Activated T-helper 1 cell treated with anti-CD3 and anti-CD28 coated beads, Interleukin-12 subunit alpha, Interleukin-12 subunit beta, Interleukin-2, Interleukin-4 antibody, amounts not matched to agents 30 ng/mL and 10 ng/mL and 1 ng/mL, durations not matched to agents 14 hours and 24 hours and 36 hours (primary cell): ENCODE results near the gene TTLL9. TPM values are rescaled to one million over a fixed set of nuclear protein-coding genes. Genes with fewer than 3 reads are reported as not detected.
A peak's percentile ranks its signal among the peaks of the same experiment; 100 is the strongest.

ENCODE experiments used
- DNase-seq: peaks from one replicate; pipeline ENCODE4 v3.0.0; 2021; ENCODE audit warnings: low spot score
- H3K27ac Mint-ChIP-seq: one replicate; pipeline ENCODE4 v1.8.0; 2021; ENCODE audit warnings: mild to moderate bottlenecking, mixed read lengths
- H3K27me3 Mint-ChIP-seq: one replicate; pipeline ENCODE4 v1.8.0; 2022; ENCODE audit warnings: mild to moderate bottlenecking, moderate library complexity, mixed read lengths; ENCODE audit not compliant: insufficient read depth
- H3K36me3 Mint-ChIP-seq: one replicate; pipeline ENCODE4 v1.8.0; 2021; ENCODE audit warnings: low read depth, mixed read lengths
- H3K4me1 Mint-ChIP-seq: one replicate; pipeline ENCODE4 v1.8.0; 2021; ENCODE audit warnings: low read depth, mixed read lengths
- H3K4me3 Mint-ChIP-seq: one replicate; pipeline ENCODE4 v1.8.0; 2021; ENCODE audit warnings: mild to moderate bottlenecking, moderate library complexity, mixed read lengths
- H3K9me3 Mint-ChIP-seq: one replicate; pipeline ENCODE4 v1.8.0; 2021; ENCODE audit warnings: mixed read lengths
- intact Hi-C: fragments of 100-400 bp; cut with micrococcal nuclease; formaldehyde crosslinking; loops from one replicate; pipeline ENCODE4 v1.15.1; 2024
- total RNA-seq: library from RNA; stranded (reverse); gene quantifications from 2 replicates; pipeline ENCODE4 v1.2.3, GENCODE V29; 2022

Gene TTLL9
- total RNA-seq, 1 donor from 2014 or later = not detected

DNA sequence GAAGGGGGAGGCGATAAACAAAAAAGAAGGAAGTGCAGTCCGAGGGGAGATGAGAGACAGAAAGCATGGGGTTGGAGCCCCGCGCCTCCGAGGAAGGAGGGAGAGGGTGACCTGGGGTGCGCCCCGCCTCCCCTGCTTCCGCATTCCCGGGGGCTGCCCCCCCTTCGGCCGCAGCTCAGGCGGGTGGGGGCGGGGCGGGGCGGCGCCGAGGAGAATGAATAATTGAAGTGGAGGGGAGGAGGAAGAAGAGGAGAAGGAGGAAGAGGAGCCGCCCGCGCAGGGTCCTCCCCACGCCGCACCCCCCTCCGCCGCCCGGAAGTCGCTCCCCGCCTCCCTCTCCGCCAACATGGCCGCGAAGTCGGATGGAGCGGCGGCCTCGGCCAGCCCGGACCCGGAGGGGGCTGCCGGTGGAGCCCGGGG is 97.4 kb downstream of the TTLL9 start, which contains the start of gene XKR7:
TSS of gene XKR7 (plus strand) at position 322 of the 420 bp plus-strand sequence. CDS start at position 347, 25 bp downstream.
- H3K4me1 Mint-ChIP-seq = peaks cover 5% of the 10 kb centered on the region
- no peaks in the 10 kb centered on the region for H3K9me3 Mint-ChIP-seq
- H3K4me3 Mint-ChIP-seq = peak within 1 kb of the TSS; percentile 81
- no peak for DNase-seq
- H3K27ac Mint-ChIP-seq = no peak within 1 kb of the TSS
- H3K36me3 Mint-ChIP-seq = no peaks in the 10 kb centered on the region
- intact Hi-C loops = loop anchor here (1.0 kb wide), 1 partner anchor 16 kb away; the partner anchor contains the start of gene PDRG1
- H3K27me3 Mint-ChIP-seq = peaks cover 38% of the 10 kb centered on the region

DNA sequence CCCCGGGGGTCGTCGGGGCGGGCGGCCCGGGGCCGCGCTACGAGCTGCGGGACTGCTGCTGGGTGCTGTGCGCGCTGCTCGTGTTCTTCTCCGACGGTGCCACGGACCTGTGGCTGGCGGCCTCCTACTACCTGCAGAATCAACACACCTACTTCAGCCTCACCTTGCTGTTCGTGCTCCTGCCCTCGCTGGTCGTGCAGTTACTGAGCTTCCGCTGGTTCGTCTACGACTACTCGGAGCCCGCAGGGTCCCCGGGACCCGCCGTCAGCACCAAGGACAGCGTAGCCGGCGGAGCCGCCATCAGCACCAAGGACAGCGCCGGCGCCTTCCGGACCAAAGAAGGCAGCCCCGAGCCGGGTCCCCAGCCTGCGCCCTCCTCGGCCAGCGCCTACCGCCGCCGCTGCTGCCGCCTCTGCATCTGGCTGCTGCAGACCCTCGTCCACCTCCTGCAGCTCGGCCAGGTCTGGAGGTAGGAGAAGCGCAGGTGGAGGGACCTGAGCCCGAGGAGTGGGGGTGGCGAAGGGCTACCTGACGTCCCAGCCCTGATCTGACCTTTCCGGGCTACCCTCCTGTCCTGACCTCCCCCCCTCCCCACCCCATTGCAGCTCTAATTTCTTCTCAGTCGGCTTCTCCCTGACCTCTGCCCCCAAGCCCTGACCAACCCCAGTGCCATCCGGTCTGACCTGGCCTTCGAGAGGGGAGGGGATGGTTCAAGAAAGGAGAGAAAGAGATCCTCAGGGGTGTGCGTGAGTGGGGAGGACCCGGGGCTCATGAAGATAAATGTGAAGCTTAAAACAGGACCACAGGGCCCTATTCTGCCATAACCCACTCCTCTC is 98.1 kb downstream of the TTLL9 start:
- intact Hi-C loops = loop anchor here (1.0 kb wide), 1 partner anchor 16 kb away; the partner anchor contains the start of gene PDRG1
- H3K9me3 Mint-ChIP-seq = no peaks in the 10 kb centered on the region
- no peaks in the 10 kb centered on the region for H3K36me3 Mint-ChIP-seq
- H3K4me3 Mint-ChIP-seq = peak overlapping the region; percentile 81
- H3K27ac Mint-ChIP-seq = no peak overlapping the region
- peaks cover 36% of the 10 kb centered on the region for H3K27me3 Mint-ChIP-seq
- DNase-seq = peak; percentile 79
- peaks cover 5% of the 10 kb centered on the region for H3K4me1 Mint-ChIP-seq

DNA sequence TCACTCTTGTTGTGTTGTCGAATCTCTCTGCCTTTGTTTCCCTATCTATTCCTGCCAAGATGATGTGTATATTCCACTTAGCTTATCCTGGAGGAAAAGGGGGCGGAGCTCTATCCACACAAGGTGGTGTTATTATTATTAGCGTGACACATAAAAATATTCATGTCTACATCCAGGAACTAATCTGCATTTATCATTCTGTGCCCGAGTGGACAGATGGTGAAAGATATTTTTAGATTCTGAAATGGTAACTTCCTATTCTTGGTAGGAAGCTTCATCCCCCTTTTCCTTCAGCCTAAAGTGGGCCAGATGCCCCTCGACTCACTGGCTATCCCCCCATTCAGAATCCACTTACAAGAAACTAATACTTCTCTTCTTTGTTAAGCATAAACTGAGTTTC is 99.6 kb downstream of the TTLL9 start:
- intact Hi-C loops = no loop called here
- H3K9me3 Mint-ChIP-seq = no peaks in the 10 kb centered on the region
- peak overlapping the region; percentile 22 for H3K4me3 Mint-ChIP-seq
- no peaks in the 10 kb centered on the region for H3K36me3 Mint-ChIP-seq
- H3K27me3 Mint-ChIP-seq = peaks cover 27% of the 10 kb centered on the region
- H3K4me1 Mint-ChIP-seq = peaks cover 5% of the 10 kb centered on the region
- no peak overlapping the region for H3K27ac Mint-ChIP-seq
- no peak for DNase-seq

DNA sequence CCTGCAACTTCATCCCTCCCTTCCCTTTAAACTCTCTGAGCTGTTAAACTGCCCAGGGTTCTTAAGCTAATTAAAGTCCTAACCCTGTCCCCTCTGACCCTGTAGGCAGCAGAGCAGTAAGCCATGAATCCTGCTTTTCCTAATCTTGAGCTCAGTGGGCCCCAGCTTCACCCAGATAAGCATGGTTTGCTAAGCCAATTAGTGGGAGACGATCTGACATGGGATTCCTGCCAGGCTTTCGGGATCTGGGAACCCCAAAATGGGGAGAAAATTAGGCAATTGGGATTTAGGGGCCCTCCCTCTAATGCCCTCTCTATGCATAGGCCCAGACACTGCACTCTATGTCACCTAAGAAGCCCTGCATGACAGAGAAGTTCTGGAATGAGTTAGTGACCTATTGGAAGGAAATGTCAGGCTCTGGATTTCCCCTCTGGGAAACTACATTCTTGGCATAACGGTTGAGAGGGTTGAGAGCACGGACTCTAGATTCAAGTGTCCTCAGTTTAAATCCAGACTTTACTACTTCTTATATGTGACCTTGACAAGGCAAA is 102.1 kb downstream of the TTLL9 start:
- no peaks in the 10 kb centered on the region for H3K4me1 Mint-ChIP-seq
- no peak for DNase-seq
- H3K27me3 Mint-ChIP-seq = peaks cover 11% of the 10 kb centered on the region
- H3K36me3 Mint-ChIP-seq = no peaks in the 10 kb centered on the region
- intact Hi-C loops = no loop called here
- H3K9me3 Mint-ChIP-seq = no peaks in the 10 kb centered on the region
- H3K27ac Mint-ChIP-seq = no peak overlapping the region
- no peak overlapping the region for H3K4me3 Mint-ChIP-seq

DNA sequence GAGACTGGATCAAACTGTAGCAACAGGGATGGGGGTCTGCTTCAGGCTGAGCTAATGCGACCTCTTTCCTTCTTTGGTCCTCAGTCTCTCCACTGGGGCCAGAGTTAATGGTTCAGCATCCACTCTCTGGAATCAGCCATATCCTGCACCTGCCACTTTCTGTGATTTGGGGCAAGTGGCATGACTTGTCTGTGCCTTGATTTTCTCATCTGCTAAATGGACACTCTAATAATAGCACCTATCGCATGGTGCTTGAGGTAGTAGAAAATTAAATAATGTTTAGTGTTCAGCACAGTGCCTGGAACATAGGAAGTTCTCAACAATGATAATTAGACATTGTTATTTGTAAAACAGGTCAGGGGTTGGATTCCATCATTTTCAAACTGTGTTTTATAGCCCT is 103.9 kb downstream of the TTLL9 start:
- Mint-ChIP-seq H3K4me3 (no peak overlapping the region), H3K27me3 (peaks cover 9% of the 10 kb centered on the region), H3K9me3 (no peaks in the 10 kb centered on the region), H3K36me3 (no peaks in the 10 kb centered on the region), H3K27ac (no peak overlapping the region), H3K4me1 (no peaks in the 10 kb centered on the region)
- intact Hi-C loops = no loop called here
- DNase-seq = no peak

DNA sequence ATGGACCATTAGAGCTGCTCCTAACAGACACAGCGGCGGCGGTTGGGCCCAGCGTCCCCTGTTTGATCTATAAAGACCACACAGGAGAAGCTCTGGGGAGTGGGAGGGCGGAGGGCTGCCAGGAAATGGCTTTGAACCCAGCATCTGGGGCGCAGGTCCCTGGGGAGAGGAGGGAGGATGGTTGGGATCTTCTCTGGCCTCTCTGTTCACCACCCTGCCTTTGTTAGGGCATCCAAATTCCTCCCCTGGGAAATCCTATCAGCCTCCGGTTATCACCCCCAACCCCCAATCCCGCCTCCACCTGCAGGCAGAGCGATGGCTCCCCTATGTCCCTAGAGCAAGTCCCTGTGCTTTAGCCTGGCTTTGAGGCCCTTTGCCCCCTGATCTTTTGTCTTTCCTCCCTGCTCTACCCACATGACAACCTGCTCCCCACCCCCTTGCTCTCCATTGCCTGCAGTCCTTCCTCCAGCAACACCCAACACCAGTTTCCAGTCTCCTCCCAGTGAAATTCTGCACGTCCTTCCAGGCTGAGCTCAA is 104.6 kb downstream of the TTLL9 start:
- H3K9me3 Mint-ChIP-seq = no peaks in the 10 kb centered on the region
- no peak overlapping the region for H3K27ac Mint-ChIP-seq
- H3K4me1 Mint-ChIP-seq = no peaks in the 10 kb centered on the region
- no peak overlapping the region for H3K4me3 Mint-ChIP-seq
- no peak for DNase-seq
- peaks cover 6% of the 10 kb centered on the region for H3K27me3 Mint-ChIP-seq
- intact Hi-C loops = no loop called here
- H3K36me3 Mint-ChIP-seq = no peaks in the 10 kb centered on the region

DNA sequence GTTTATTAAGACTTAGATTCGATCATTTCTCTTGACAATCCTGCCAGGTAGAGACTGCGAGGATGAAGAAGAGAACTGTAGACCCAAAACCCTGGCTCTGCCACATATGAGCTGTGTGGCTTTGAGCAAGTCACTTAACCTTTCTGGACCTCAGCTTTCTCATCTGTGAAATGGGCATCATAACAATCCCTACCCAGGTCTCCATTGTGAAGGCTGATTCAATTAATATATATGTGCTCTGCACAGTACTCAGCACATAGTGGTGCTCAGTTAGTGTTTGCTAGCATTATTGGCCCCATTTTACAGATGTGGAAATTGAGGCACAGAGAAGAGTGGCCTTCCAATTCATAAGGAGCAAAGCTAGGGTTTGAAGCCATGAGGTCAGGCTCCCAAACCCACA is 105.4 kb downstream of the TTLL9 start:
- no peaks in the 10 kb centered on the region for H3K4me1 Mint-ChIP-seq
- H3K27ac Mint-ChIP-seq = no peak overlapping the region
- intact Hi-C loops = no loop called here
- peaks cover 4% of the 10 kb centered on the region for H3K27me3 Mint-ChIP-seq
- no peak for DNase-seq
- no peak overlapping the region for H3K4me3 Mint-ChIP-seq
- H3K36me3 Mint-ChIP-seq = no peaks in the 10 kb centered on the region
- H3K9me3 Mint-ChIP-seq = no peaks in the 10 kb centered on the region

DNA sequence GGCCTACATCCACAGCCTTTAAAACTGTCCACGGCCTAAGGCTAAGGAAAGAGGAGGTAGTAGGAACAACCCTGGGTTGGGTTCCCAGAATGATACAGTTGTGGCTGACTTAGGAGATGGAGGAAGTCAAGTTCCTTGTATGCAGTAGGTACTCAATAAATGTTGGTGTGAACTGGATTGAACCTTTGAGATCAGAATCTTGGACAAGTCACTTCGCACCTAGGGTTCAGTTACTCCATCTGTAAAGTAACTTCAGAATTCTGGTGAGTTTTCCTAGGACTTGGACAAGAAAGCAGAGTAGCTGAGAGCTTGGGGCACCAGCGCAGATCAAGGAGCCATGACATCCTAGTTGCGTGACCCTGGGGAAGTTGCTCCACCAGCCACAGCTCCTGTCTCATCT is 106.6 kb downstream of the TTLL9 start:
- H3K36me3 Mint-ChIP-seq = no peaks in the 10 kb centered on the region
- DNase-seq = no peak
- no peak overlapping the region for H3K4me3 Mint-ChIP-seq
- intact Hi-C loops = no loop called here
- no peak overlapping the region for H3K27ac Mint-ChIP-seq
- no peaks in the 10 kb centered on the region for H3K9me3 Mint-ChIP-seq
- H3K27me3 Mint-ChIP-seq = peaks cover 6% of the 10 kb centered on the region
- H3K4me1 Mint-ChIP-seq = no peaks in the 10 kb centered on the region

DNA sequence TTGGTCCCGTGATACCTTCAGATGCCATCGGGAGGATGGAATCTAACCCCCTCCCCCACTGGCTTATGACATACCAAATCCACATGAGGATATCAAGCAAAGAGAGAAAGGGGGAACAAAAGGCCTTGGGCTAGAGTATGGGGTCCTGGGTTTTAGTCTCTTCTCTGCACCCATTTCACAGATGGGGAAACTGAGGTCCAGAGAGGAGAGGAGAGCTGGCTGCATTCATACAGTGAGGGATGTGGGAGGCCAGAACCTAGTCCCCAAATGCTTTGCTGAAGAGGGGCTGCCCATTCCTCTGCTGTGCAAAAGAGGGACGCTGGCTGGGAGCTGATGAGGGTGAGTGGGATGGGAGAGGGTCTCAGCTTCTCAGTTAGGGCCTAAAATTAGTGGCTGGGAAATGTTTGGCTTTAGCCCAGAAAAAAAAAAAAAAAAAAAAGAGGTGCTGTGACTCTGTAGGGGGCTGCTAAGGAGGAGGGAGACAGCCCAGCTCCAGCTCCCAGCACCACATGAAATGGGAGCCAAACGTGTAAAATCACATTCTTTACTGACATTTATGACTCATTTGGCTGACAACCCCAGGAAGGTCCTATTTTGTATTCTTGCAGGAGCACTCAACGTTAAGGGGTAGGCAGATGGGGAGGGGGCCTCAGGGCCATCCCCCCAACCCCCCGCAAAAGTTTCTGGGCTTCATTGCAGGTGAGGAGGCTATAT is 109.4 kb downstream of the TTLL9 start:
- no peak for DNase-seq
- Mint-ChIP-seq H3K9me3 (no peaks in the 10 kb centered on the region), H3K36me3 (no peaks in the 10 kb centered on the region), H3K4me1 (no peaks in the 10 kb centered on the region), H3K27me3 (peaks cover 6% of the 10 kb centered on the region), H3K4me3 (no peak overlapping the region), H3K27ac (no peak overlapping the region)
- intact Hi-C loops = no loop called here

DNA sequence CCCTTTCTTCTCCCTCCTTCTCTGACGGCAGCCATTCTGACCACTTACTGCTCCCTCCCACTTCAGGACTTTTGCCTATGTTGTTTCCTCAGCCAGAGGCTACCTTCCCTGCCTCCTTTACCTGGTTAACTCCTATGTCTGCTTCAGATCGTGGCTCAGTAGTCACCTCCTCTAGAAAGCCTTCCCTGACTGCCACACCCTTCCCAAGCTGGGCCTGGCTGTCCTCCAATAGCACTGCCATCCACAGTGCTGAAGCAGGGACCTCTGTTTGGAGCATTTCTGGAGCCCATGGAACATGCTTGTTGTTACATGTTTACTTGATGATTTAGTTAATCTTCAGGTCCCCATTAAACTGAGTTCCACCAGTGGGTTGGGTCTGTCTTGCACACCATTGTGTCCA is 111.3 kb downstream of the TTLL9 start:
- H3K4me3 Mint-ChIP-seq = no peak overlapping the region
- no peaks in the 10 kb centered on the region for H3K9me3 Mint-ChIP-seq
- no peak for DNase-seq
- intact Hi-C loops = no loop called here
- H3K36me3 Mint-ChIP-seq = no peaks in the 10 kb centered on the region
- no peak overlapping the region for H3K27ac Mint-ChIP-seq
- H3K27me3 Mint-ChIP-seq = peaks cover 6% of the 10 kb centered on the region
- H3K4me1 Mint-ChIP-seq = no peaks in the 10 kb centered on the region

DNA sequence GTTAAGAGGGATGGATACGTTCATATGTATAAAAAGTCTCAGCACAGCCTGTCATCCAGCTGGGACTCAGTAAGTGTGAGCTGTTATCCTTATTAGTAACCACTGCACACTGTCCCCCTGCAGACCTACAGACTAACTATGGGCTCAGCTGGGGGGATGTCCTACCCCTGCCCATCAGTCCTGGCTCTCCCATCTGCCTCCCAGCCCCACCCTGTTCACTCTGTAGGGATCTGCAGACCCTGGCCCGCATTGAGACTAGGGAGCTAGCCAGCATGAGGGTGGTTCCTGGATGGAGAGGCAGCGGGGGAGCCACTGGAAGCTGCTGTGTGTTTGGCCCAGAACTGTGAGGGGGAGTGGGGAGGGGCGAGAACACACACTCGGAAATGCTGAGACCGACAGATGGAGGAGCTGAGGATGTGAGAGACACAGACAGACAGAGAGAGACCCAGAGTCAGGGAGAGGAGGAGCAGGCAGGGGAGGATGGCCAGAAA is 114.6 kb downstream of the TTLL9 start:
- no peak for DNase-seq
- Mint-ChIP-seq H3K4me1 (no peaks in the 10 kb centered on the region), H3K4me3 (no peak overlapping the region), H3K36me3 (no peaks in the 10 kb centered on the region), H3K27ac (no peak overlapping the region), H3K27me3 (peaks cover 9% of the 10 kb centered on the region), H3K9me3 (no peaks in the 10 kb centered on the region)
- intact Hi-C loops = no loop called here

DNA sequence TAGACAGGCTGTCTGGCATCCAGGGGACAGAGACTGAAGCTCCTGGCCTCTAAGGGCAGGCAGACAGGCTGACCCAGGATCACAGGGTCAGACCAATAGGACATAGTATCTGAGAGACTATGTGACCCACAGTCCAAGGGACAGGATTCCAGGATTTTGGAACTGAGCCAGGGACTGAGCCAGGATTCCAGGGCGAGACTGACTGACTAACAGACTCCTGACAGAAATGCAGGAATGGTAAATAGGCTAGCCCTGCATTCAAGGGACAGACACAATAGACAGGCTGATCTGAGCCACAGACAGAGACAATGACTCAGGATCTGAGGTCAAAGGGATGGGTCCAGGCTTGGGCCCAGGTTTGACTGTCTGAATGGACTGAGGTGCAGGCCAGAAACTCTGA is 117.3 kb downstream of the TTLL9 start:
- H3K4me3 Mint-ChIP-seq = no peak overlapping the region
- no peak overlapping the region for H3K27ac Mint-ChIP-seq
- no peaks in the 10 kb centered on the region for H3K9me3 Mint-ChIP-seq
- peaks cover 6% of the 10 kb centered on the region for H3K27me3 Mint-ChIP-seq
- H3K4me1 Mint-ChIP-seq = no peaks in the 10 kb centered on the region
- H3K36me3 Mint-ChIP-seq = no peaks in the 10 kb centered on the region
- no peak for DNase-seq
- intact Hi-C loops = no loop called here
